Psoas muscle (tissue), 8 donors: ENCODE results near the gene JAKMIP1. TPM values are rescaled to one million over a fixed set of nuclear protein-coding genes. Genes with fewer than 3 reads are reported as not detected.

Source experiments
- ATAC-seq, 4 donors: fragments of 200-7000 bp; cut with Tn5 transposase; one replicate each; pipeline ENCODE4 v1.9.1; 2020; ENCODE audit warnings: moderate library complexity in 3 of 4, mild to moderate bottlenecking in 2 of 4
- DNase-seq, 2 donors: peaks; one replicate each; pipeline ENCODE4 v3.0.0-alpha.2; 2020
- H3K27ac ChIP-seq: fragments of 200-600 bp; one replicate; pipeline ENCODE4 v1.8.0; 2022
- H3K27me3 ChIP-seq, 3 donors: fragments of 200-600 bp in 1 of 3; one replicate each; pipeline versions ENCODE4 v1.6.1 to v1.8.0; 2013 to 2022; ENCODE audit warnings: low read length in 2 of 3, mild to moderate bottlenecking in 2 of 3, moderate library complexity in 1 of 3; ENCODE audit not compliant: insufficient read depth in 3 of 3
- H3K36me3 ChIP-seq, 2 donors: fragments of 200-600 bp in 1 of 2; one replicate each; pipeline versions ENCODE4 v1.6.1 to v1.8.0; 2013 to 2022; ENCODE audit warnings: low read depth in 1 of 2, mild to moderate bottlenecking in 1 of 2, moderate library complexity in 1 of 2; ENCODE audit not compliant: insufficient read depth in 1 of 2
- H3K4me1 ChIP-seq: fragments of 200-600 bp; one replicate; pipeline ENCODE4 v1.8.0; 2022
- H3K4me3 ChIP-seq: fragments of 200-600 bp; one replicate; pipeline ENCODE4 v1.8.0; 2022; ENCODE audit warnings: mild to moderate bottlenecking
- H3K9me3 ChIP-seq: fragments of 200-600 bp; one replicate; pipeline ENCODE4 v1.8.0; 2022
- WGBS, 3 donors: extraction: QIAGEN DNeasy Blood & Tissue Kit; methylation state at CpG; one replicate each; pipeline versions ENCODE4 v1.1.6 to v1.1.7; 2013; 5-methylcytosine and 5-hydroxymethylcytosine counted together
- intact Hi-C, 2 donors: fragments of 100-400 bp; cut with DNase I; formaldehyde crosslinking; loops; one replicate each; pipeline versions ENCODE4 v1.11.0 to v1.14.2; 2022
- polyA plus RNA-seq, 3 donors: library from polyadenylated mRNA; stranded (reverse); fragments of 200-250 nt; gene quantifications; one replicate each; pipeline ENCODE4 v1.2.3, GENCODE V29; 2013
- total RNA-seq, 4 donors: library from RNA; stranded (reverse); fragmentation: NEBNext Ultra II Directional in 2 of 4; extraction: Animal tissue kit (Norgen Biotek cat#: 25700) in 2 of 4; gene quantifications; one replicate each; pipeline versions ENCODE4 v1.2.1 to v1.2.4, GENCODE V29; 2021 to 2023
- TF ChIP-seq, protein P1 (sequence below): fragments of 200-600 bp; IDR thresholded peaks from one replicate; pipeline ENCODE4 v1.8.0; 2022; ENCODE audit warnings: antibody characterized with exemption
- donor health status: healthy with polysubstance abuse.
- donor health status: DM: no; HTN: no; CAD: no; lungs with moderate emphysema.
- donor health status: Bipolar disorder and iron deficiency.
- donor health status: healthy.
- donor health status: DM: yes; HTN: yes; CAD: no.
- donor health status: DM: no; HTN: no; CAD: no.
- donor health status: DM: no; HTN: no; CAD: no.
- donor health status: DM: yes; HTN: yes; CAD: no.

JAKMIP1 gene
- total and polyA plus RNA-seq, 7 donors, result 0.04 TPM; not detected in 6

DNA sequence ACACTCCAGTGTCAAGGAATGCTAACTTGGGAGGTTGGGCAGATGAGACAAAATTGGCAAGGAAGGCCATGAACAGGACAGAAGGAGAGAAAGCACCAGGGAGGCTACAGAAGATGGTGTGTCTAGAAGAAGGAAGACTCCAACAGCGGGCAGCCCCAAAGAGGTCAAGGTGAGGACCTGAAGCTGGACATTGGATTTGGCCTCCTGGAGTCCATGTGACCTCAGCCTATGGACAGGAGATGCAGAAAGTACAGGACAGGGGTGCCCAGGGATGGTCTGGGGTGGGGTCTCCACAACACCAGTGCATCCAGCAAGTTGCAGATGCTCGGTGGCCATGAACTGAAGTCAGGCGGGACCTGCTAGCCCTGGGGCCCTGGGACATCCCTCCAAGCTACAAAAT is 86.2 kb downstream of the JAKMIP1 start:
- Histone ChIP-seq H3K4me1 (no peaks in the 10 kb centered on the region), H3K36me3 (no peaks in the 10 kb centered on the region), H3K4me3 (no peak overlapping the region), H3K27me3 (peaks cover 0 to 21% (median 0%) of the 10 kb centered on the region in 3 donors), H3K9me3 (no peaks in the 10 kb centered on the region), H3K27ac (no peak overlapping the region)
- intact Hi-C loops, result no loop called here
- ATAC-seq (no peak), DNase-seq (no peak)
- WGBS, 3 donors, result 85 to 90% (median 88%) methylated on average over 3 of the region's 3 CpGs
- TF ChIP-seq, protein P1, sequence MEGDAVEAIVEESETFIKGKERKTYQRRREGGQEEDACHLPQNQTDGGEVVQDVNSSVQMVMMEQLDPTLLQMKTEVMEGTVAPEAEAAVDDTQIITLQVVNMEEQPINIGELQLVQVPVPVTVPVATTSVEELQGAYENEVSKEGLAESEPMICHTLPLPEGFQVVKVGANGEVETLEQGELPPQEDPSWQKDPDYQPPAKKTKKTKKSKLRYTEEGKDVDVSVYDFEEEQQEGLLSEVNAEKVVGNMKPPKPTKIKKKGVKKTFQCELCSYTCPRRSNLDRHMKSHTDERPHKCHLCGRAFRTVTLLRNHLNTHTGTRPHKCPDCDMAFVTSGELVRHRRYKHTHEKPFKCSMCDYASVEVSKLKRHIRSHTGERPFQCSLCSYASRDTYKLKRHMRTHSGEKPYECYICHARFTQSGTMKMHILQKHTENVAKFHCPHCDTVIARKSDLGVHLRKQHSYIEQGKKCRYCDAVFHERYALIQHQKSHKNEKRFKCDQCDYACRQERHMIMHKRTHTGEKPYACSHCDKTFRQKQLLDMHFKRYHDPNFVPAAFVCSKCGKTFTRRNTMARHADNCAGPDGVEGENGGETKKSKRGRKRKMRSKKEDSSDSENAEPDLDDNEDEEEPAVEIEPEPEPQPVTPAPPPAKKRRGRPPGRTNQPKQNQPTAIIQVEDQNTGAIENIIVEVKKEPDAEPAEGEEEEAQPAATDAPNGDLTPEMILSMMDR, result no peak

DNA sequence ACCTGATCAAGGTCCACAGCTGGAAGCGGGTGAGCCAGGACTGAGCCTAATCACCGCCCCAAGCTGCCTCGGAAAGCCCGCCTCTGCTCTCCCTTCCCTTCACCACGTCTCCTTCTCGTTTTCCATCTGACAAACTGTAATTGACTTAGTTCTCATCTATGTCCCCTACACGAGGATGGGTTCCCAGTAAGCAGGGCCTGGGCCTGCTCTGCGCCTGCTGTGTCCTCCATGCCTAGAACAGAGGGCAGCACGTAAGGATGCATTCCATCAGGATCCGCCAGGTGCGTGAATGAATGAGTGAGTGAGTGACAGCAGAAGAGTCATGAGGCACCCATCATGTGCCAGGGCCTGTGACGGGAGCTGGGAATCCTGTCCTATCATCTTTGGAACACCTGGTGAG is 86.7 kb downstream of the JAKMIP1 start:
- Histone ChIP-seq H3K27me3 (peaks cover 0 to 21% (median 0%) of the 10 kb centered on the region in 3 donors), H3K27ac (no peak overlapping the region), H3K4me1 (no peaks in the 10 kb centered on the region), H3K4me3 (no peak overlapping the region), H3K9me3 (no peaks in the 10 kb centered on the region), H3K36me3 (no peaks in the 10 kb centered on the region)
- 77 to 80% (median 77%) methylated on average over 12 of the region's 12 CpGs for WGBS, 3 donors
- ATAC-seq (no peak), DNase-seq (no peak)
- intact Hi-C loops, result no loop called here
- TF ChIP-seq, protein P1, result no peak

DNA sequence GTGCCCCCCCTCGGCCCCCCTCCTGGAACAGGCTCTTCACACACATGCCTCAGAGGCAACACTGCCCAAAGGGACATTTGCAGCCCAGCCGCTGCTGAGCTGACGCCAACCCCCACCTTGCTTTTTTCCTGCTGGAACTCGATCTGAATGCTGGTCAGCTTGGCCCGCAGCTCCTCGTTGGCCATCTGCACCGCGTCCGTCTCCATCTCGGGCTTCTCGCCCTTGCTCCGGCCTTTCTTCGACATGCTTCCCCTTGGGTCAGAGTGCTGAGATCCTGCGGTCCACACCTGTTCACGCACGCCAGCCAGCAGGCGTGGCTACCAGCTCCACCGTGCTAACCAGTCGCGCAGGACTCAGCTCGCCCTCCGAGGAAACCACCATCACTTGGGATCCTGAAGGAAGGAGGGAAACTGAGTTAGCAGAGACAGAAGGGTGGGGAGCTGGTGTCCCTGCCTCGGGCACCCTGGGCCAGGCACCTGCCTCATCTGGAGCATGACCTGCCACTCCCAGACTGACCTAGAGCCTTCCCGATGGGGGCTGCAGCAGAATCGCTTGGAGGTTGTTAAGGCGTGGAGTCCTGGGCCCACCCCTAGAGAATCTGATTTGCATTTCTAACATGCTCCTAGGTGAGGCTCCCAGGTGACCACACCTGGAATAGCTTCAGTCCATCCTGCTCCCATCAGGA is 87.6 kb downstream of the JAKMIP1 start:
- H3K4me1 ChIP-seq, result no peaks in the 10 kb centered on the region
- WGBS, 3 donors, result 50 to 58% (median 53%) methylated on average over 26 of the region's 26 CpGs
- no peak overlapping the region for H3K27ac ChIP-seq
- no peaks in the 10 kb centered on the region for H3K36me3 ChIP-seq
- TF ChIP-seq, protein P1, result no peak
- ATAC-seq, result no peak
- H3K27me3 ChIP-seq, result peaks cover 0 to 21% (median 0%) of the 10 kb centered on the region in 3 donors
- DNase-seq, result no peak
- no peaks in the 10 kb centered on the region for H3K9me3 ChIP-seq
- intact Hi-C loops, result no loop called here
- H3K4me3 ChIP-seq, result no peak overlapping the region

DNA sequence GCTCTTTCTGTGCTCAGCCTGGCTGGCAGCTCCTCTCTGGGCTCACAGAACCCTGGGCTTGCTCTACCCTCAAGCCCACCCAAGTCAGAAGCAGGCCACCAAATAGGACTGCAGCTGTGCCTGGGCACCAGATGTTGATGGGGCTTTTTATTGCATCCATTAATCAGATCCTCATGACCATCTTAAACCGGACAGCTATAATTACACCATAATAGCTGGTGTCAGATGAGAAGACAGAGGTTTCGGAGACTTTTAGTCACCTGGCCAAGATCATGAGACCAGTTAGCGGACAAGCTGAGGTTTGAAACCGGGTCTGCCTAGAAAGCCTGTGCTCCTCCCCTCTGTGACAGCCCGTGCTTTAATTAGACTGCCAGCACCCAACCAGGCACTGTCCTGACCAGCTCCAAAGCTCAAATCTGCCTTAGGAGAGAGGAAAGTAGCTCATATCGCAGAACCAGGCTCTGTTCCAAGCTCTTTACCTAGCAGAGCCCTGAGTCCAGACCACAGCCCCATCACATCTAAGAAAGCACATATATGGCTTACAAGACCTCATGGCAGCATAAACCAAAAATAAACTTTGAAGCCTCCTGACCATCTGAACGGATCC is 88.9 kb downstream of the JAKMIP1 start:
- Histone ChIP-seq H3K27me3 (peaks cover 0 to 21% (median 0%) of the 10 kb centered on the region in 3 donors), H3K4me3 (no peak overlapping the region), H3K27ac (no peak overlapping the region), H3K36me3 (no peaks in the 10 kb centered on the region), H3K9me3 (no peaks in the 10 kb centered on the region), H3K4me1 (no peaks in the 10 kb centered on the region)
- TF ChIP-seq, protein P1, result no peak
- ATAC-seq (no peak), DNase-seq (no peak)
- WGBS, 3 donors, result 53 to 58% (median 53%) methylated on average over 7 of the region's 7 CpGs
- intact Hi-C loops, result no loop called here
